Epidermal melanocyte (primary cell): ENCODE data around the gene N4BP2.
"Not testable (repeated sequence)": the region's sequence is repeated elsewhere in the genome, so short reads cannot be mapped to it uniquely, and the experiment has no call there.

ENCODE experiments used
- DNase-seq: peaks from one replicate; pipeline ENCODE4 v3.0.0; 2011; ENCODE audit warnings: low spot score; ENCODE audit not compliant: insufficient read length

The N4BP2 gene

GRCh38 chr4:40056716-40057585, at the start of gene N4BP2:
TSS of gene N4BP2 (plus strand) at chr4:40056850. CDS start at chr4:40097341, 40,491 bp downstream.
- peak; percentile 53 for DNase-seq

DNA sequence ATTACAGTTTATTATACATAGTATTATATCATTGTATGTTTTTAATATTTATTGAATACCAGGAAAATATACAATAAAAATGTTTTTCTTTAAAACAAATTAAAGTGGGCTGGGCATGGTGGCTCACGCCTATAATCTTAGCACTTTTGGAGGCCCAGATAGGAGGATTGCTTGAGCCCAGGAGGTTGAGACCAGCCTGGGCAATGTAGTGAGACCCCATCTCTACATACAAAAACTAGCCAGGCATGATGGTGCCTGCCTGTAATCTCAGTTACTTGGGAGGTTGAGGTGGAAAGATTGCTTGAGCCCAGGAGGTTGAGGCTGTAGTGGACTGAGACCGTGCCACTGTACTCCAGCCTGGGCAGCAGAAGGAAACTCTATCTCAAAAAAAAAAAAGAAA, 40.6 kb upstream of the N4BP2 start:
- no peak for DNase-seq

DNA sequence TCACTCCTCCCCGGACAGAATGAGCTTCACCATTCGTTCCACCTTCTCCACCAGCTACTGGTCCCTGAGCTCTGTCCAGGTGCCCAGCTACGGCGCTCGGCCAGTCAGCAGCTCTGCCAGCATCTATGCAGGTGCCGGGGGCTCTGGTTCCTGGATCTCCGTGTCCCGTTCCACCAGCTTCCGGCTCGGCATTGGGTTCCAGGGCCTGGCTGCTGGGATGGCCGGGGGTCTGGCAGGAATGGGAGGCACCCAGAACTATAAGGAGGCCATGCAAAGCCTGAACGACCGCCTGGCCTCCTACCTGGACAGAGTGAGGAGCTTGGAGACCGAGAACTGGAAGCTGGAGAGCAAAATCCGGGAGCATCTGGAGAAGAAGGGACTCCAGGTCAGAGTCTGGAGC, 36.4 kb upstream of the N4BP2 start:
- no peak for DNase-seq

DNA sequence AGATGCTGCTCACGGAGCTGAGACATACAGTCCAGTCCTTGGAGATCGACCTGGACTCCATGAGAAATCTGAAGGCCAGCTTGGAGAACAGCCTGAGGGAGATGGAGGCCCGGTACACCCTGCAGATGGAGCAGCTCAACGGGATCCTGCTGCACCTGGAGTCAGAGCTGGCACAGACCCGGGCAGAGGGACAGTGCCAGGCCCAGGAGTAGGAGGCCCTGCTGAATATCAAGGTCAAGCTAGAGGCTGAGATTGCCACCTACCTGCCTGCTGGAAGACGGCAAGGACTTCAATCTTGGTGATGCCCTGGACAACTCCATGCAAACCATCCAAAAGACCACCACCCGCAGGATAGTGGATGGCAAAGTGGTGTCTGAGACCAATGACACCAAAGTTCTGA, 35.5 kb upstream of the N4BP2 start:
- DNase-seq: not testable (repeated sequence)

DNA sequence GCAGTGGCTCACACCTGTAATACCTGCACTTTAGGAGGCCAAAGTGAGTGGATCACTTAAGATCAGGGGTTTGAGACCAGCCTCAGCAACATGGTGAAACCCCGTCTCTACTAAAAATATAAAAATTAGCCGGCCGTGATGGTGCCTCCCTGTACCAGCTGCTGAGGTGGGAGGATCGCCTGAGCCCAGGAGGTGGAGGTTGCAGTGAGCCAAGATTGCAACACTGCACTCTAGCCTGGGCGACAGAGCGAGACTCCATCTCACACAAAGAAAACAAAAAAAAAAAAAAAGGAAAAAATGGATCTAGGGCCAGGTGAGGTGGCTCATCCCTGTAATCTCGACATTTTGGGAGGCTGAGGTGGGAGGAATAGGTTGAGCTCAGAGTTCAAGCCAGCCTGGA, 32.6 kb upstream of the N4BP2 start:
- DNase-seq: not testable (repeated sequence)

- no peak for DNase-seq
These were observed 23.9 kb upstream of the N4BP2 start for GRCh38 chr4:40032785-40033184.

DNA sequence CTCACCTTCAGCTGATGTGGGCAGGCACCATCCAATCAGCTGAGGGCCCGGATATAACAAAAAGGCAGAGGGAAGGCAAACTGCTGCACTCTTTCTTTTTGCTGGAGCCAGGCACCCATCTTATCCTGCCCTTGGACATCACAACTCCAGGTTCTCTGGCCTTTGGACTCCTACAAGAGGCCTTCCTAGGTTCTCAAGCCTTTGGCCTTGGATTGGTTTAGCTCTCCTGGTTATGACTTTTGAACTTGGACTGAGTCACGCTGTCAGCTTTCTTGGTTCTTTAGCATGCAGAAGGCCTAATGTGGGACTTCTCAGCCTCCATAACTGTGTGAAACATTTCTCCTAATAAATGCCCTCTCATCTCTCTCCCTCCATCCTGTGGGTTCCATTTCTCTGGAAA, 23.0 kb upstream of the N4BP2 start:
- no peak for DNase-seq

- no peak for DNase-seq
These were observed 17.7 kb upstream of the N4BP2 start for GRCh38 chr4:40038977-40039376.

- DNase-seq: no peak
These were observed 15.7 kb upstream of the N4BP2 start for GRCh38 chr4:40040908-40041307.

GRCh38 chr4:40043786-40044185, 12.9 kb upstream of the N4BP2 start:
- no peak for DNase-seq

DNA sequence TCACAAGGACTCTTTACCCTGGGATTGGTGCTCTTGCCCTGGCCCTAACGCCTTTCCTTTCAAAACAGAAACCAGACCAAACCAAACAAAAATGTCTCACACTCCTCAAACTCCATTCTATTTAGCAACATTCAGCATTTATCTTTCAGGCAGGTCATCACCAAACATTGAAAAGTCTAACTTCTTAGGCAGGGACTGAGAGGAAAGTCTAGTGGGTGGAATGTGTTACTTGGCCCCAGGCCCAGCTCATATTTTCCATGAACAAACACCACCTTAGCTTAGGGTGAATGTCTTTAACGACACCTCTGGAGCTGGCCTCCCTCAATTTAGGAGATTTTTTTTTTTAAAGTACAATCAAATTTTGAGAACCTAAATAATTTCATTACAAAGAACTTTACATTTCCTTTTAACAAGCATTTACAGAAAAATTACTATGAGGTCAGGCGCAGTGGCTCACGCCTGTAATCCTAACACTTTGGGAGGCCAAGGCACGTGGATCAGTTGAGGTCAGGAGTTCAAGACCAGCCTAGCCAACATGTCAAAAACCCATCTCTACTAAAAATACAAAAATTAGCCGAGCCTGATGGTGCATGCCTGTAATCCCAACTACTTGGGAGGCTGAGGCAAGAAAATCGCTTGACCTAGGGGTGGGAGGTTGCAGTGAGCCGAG, 10.2 kb upstream of the N4BP2 start:
- DNase-seq: no peak

GRCh38 chr4:40053161-40053560, 3.5 kb upstream of the N4BP2 start:
- DNase-seq: no peak

GRCh38 chr4:40055511-40055862, 1.2 kb upstream of the N4BP2 start:
- DNase-seq: no peak

GRCh38 chr4:40055863-40056715, 561 bp upstream of the N4BP2 start:
- peak; percentile 49 for DNase-seq

- peak; percentile 97 for DNase-seq
These were observed 989 bp downstream of the N4BP2 start for GRCh38 chr4:40057586-40058091.

DNA sequence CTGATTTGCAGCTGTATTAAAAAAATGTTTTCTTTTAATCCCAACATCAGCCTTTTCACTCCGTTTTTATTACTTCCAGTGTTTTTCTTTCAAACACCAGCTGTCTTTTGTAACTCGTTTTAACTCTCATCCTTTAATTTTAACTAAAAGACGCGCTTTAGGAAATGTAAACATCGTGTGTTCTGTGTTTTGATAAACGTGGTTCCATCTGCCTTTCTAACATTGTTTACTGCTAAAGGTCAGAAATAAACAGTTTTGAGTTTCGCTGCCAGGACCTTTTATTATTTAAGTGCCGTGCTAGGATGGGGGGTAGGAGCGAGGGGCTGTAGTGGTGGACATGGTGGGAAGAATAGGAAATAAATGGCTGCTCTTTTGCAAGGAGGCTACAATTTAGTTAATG, 1.5 kb downstream of the N4BP2 start:
- DNase-seq: no peak

DNA sequence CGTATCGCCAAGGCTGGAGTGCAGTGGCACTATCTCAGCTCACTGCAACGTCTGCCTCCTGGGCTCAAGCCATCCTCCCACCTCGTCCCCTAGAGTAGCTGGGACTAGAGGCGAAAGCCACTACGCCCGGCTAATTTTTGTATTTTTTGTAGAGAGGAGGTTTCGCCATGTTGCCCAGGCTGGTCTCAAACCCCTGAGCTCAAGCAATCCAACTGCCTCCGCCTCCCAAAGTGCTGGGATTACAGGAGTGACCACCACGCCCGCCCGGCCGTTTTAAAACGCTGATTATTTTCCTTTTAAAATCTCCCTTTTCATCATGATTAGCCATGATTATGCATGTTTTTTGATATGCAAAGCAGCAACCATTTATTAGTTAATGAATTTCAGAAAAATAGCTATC, 2.2 kb downstream of the N4BP2 start:
- DNase-seq: no peak

DNA sequence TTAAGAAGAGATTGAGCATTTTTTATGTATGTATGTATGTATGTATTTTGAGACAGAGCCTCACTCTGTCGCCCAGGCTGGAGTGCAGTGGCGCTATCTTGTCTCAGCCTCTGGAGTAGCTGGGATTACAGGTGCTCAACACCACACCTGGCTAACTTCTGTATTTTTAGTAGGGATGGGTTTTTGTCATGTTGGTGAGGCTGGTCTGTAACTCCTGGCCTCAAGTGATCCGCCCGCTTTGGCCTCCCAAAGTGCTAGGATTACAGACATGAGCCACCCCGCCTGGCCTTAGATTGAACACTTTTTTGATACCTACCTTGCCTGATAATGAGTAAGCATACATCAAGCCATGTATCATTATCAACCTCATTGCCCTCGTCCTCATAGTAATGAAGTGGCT, 2.7 kb downstream of the N4BP2 start:
- DNase-seq: no peak

- DNase-seq: no peak
These were observed 8.4 kb downstream of the N4BP2 start for GRCh38 chr4:40065010-40065409.

- DNase-seq: no peak
These were observed 10.0 kb downstream of the N4BP2 start for GRCh38 chr4:40066651-40067050.

GRCh38 chr4:40070387-40070786, 13.7 kb downstream of the N4BP2 start:
- no peak for DNase-seq

DNA sequence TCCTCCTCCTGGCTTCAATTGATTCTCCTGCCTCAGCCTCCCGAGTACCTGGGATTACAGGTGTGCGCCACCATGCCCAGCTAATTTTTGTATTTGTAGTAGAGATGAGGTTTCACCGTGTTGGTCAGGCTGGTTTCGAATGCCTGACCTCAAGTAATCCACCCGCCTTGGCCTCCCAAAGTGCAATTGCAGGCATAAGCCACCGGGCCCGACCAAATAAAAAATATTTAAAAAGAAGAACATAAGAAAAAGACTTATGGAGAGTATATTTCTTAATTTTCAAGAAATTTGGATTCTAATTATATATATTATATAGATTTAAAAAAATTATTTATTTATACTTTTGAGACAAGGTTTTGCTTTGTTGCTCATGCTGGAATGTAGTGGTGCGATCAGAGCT, 29.8 kb downstream of the N4BP2 start:
- DNase-seq: no peak
